HG03196 (cell line): ENCODE results near the gene RAB43.
A peak's percentile ranks its signal among the peaks of the same experiment; 100 is the strongest.
"Not testable (repeated sequence)": the region's sequence is repeated elsewhere in the genome, so short reads cannot be mapped to it uniquely, and the experiment has no call there.

Experiments used
- ATAC-seq: cut with Tn5 transposase; IDR thresholded peaks from one replicate; pipeline ENCODE4 v1.9.1; 2021; ENCODE audit not compliant: unreplicated experiment

Gene RAB43

GRCh38 chr3:129121792-129122411 lies at the start of gene RAB43:
Gene RAB43 (minus strand): TSS chr3:129121804. CDS start chr3:129121489, 315 bp downstream.
- peak; percentile 30 for ATAC-seq

DNA sequence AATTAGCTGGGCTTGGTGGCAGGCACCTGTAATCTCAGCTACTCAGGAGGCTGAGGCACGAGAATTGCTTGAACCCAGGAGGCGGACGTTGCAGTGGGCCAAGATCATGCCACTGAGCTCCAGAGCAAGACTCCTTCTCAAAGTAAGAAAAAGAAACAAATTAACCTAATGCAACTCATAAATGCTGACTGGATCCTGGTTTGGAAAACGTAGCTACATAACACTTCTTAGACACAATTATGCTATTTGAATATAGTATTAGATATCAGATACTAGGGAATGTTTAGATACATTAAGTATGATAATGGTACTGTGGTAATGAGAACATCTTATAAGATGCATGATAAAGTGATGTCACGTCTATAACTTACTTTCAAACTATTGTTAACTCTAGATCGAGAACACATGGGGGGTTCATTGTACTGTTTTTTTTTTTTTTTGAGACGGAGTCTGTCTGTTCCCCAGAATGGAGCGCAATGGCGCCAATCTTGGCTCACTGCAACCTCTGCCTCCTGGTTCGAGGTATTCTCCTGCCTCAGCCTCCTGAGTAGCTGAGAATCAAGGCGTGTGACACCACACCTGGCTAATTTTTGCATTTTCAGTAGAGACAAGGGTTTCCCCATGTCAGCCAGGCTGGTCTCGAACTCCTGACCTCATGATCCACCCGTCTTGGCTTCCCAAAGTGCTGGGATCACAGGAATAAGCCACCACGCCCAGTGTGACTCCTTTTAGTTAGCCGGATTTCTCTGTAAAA lies 45.2 kb upstream of the RAB43 start:
- ATAC-seq, result no peak

- not testable (repeated sequence) for ATAC-seq
Measured at GRCh38 chr3:129165594-129165993, 44.0 kb upstream of the RAB43 start.

GRCh38 chr3:129164500-129164899 lies 42.9 kb upstream of the RAB43 start:
- no peak for ATAC-seq

GRCh38 chr3:129162729-129163579 lies 41.4 kb upstream of the RAB43 start:
- no peak for ATAC-seq

- ATAC-seq, result peak; percentile 13
Measured at GRCh38 chr3:129161860-129162271, 40.3 kb upstream of the RAB43 start.

- ATAC-seq, result peak; percentile 73
Measured at GRCh38 chr3:129160891-129161859, 39.6 kb upstream of the RAB43 start, which contains the start of gene ISY1. Gene ISY1 (minus strand): TSS chr3:129161063. CDS start chr3:129160975, 88 bp downstream.

DNA sequence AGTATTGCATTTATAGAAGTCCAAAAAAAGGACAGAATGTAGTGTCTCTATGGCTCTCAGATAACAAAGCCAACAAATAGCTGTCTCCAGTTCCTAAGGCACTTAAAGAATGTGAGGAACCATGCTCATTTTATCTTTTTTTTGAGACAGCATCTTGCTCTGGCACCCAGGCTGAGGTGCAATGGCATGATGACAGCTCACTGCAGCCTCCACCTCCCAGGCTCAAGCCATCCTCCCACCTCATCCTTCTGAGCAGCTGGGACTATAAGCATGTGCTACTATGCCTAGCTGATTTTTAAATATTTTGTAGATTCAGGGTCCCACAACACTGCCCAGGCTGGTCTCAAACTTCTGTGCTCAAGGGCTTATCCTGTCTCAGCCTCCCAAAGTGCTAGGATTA lies 23.2 kb upstream of the RAB43 start:
- ATAC-seq, result no peak

DNA sequence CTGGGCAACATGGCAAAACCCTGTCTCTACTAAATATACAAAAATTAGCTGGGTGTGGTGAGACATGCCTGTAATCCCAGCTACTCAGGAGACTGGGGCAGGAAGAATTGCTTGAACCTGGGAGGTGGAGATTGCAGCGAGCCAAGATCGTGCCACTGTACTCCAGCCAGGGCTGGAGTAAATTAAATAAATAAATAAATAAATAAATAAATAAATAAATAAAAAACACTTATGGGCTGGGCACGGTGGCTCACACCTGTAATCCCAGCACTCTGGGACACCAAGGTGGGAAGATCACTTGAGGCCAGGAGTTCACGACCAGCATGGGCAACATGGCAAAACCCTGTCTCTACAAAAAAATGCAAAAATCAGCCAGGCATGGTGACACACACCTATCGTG lies 19.4 kb upstream of the RAB43 start:
- not testable (repeated sequence) for ATAC-seq

DNA sequence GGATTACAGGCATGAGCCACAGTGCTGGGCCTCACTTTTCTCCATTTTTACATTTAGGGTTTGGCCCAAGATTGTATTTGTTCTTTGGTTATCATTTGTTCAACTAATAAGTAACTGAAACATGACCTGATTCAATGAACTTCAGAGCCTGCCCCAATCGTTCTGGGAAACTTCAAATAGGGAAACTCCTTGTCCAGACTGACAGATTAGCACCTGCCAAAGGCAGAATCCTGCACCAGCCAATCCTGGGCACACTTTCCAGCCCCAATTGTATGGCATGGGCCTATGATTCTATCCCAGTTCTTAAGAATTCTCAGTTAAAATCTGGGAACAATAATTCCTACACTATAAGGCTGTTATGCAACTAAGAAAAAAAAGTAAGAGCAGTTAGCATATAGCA lies 18.3 kb upstream of the RAB43 start:
- no peak for ATAC-seq

DNA sequence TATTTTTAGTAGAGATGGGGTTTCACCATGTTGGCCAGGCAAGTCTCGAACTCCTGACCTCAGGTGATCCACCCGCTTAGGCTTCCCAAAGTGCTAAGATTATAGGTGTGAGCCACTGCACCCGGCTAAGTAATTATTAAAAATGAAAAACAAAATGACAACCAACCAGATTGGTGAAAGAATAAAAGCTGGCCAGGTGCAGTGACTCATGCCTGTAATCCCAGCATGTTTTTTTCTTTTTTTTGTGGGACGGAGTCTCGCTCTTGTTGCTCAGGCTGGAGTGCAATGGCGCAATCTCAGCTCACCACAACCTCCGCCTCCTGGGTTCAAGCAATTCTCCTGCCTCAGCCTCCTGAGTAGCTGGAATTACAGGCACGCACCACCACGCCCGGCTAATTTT lies 14.7 kb upstream of the RAB43 start:
- ATAC-seq, result not testable (repeated sequence)

DNA sequence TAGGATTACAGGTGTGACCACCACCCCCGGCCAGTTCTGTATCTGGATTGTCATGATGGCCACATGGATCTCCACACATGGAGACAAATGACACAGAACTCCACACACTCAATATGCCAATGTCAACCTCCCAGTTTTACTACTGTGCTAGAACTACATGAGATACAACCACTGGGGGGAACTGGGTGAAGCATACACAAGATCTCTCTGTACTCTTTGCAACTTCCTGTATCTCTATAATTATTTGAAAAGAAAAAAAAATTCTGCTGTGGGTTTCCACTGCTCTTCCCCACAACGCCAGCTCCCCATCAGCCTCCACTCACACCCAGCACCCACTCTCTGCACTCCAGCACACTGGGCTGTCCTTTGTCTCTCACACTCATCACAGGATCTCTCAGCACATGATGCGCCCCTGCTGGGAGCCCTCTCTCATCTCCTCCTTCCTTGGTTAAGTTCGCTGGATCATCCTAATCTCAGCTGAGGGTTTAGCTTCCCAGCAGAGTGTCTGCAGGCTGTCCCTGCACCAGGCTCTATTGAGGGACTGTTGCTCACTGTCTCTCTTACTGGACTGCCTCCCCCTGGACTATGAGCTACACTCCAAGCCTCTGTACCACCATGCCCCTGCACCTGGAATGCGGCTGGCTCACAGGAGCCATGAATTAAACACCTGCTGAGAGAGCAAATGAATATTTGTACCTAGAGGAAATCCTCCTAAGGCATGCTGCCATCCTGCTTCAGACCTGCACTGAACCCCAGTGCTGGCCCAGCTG lies 10.7 kb upstream of the RAB43 start:
- ATAC-seq, result no peak

DNA sequence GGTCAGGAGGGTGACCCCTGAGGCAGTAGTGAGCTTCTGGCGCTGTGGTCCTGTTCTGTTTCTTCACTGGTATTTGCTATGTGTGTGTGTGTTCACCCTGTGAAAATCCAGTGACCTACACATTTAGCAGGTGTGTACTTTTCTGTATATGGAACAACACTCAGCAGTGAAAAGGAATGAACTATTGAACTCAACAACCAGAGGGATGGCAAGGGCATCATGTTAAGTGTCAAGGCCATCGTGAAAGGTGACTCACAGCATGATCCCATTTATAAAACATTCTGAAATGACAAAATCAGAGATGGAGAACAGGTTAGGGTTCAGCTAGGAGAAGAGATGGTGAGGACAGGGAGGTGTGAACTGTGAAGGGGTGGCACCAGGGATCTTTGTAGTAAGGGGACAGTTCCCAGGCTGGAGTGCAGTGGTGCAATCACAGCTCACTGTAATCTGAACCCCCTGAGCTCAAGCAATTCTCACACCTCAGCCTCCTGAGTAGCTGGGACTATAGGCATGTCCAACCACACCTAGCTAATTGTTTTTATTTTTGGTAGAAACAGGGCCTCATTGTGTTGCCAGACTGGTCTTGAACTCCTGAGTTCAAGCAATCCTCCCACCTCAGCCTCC lies 10.0 kb upstream of the RAB43 start:
- no peak for ATAC-seq

DNA sequence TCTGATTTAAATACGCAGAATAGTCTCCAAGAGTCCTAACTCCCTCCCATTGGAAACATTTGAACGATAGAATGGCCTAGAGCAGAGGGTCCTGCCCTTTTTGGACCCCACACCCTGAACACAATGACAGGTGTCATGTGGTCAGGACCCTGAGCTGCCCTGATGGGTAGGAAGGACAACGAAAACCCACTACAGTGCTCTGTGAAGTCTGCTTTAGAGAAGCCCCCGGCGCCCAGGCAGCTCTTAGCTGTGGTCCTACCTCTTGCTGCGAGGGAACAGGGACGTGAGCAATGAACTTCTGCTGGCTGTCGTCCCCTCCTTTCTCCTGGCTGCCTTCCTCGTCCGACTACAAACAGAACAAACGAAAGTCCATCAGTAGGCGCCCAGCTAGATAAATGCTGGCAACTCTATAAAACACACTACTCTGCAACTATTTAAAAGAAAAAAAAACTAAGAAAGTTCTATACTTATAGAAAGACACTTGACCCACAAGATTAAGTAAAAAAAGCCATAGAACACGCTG lies 8.7 kb upstream of the RAB43 start:
- no peak for ATAC-seq

GRCh38 chr3:129128357-129129155 lies 7.0 kb upstream of the RAB43 start:
- no peak for ATAC-seq

DNA sequence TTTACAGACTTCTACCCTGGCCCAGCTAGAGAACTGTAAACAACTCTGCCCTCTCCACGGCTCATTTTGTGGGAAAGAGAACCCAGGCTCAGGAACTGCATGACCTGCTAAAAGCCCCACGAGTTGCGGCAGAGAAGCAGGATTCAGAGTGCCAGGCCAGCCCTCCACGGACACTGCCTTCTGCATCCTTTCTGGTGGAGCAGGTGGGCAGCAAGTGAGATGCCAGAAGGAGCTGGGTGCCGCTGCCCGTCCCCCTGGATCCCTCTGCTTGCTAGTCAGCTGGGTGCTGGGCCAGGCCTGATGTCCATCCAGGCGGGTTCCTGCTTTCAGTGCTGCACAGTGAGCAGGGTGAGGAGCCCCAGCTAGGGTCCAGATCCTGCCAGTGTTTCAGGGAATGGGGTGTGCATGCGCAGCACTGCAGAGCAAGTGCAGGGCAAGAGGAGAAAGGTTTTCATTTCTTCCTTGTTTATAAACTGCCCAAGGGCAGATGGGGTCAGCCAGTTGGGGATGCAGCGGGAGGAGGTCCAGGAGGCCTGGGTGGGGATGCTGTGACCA lies 5.2 kb upstream of the RAB43 start:
- no peak for ATAC-seq

DNA sequence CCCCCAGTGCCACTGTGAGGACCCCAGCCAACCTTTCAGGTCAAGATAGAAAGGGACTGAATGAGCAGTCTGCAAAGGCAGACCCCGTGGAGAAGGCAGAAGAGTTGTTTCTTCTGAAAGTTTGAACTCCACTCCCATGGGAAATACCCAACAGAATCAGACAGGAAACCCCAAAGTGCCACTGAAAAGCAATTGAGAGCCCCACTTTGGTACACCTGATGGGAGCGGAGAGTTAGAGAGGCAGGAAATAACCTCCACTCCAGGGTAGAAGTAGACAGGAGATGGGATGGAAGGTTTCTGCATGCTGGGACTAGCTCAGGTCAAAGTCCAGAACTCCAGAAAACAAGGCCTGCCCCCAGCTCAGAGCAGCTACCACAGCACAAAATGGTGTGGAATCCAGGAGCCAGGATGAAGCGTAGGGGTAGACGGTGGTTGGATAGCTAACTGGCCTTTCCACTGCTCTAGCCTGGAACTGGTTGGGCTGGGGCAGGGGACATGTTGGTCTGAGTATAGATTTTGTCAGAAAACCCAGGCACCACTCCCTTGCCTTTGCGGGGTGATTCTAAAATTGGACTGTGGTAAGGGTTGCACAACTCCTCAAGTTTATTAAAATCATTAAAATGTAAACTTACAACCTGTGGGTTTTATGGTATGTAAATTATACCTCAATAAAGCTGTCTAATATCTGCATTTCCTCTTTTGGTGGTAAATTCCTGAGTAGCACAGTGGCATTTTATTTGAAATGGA lies 1.9 kb upstream of the RAB43 start:
- no peak for ATAC-seq
